OCI-LY7 (cell line): ENCODE data around the gene LINC01488.

ENCODE experiments used
- CTCF ChIP-seq: fragments of 200-600 bp; sonication (generic); conservative IDR thresholded peaks from 2 replicates; pipeline ENCODE4 v1.5.1; 2014; ENCODE audit warnings: mild to moderate bottlenecking, antibody characterized with exemption, low read length, moderate library complexity, mixed read lengths
- EZH2phosphoT487 ChIP-seq: fragments of 200-600 bp; sonication (generic); IDR thresholded peaks from 2 replicates; pipeline ENCODE4 v1.6.1; 2018; ENCODE audit warnings: low read depth, borderline replicate concordance, mild to moderate bottlenecking, mixed run types, antibody characterized with exemption, low read length, moderate library complexity, mixed read lengths

- TF ChIP-seq CTCF (no peak), EZH2phosphoT487 (no peak)
Measured at GRCh38 chr11:69483691-69484426, 2.4 kb downstream of the LINC01488 start.
